NCI-H748 treated with DMSO at 0.1 percent for 48 hours (cell line): Measurements from ENCODE around the gene GOLM1.
"Not testable (repeated sequence)": the region's sequence is repeated elsewhere in the genome, so short reads cannot be mapped to it uniquely, and the experiment has no call there.

Experiments
- DNase-seq: peaks from one replicate; lab custom pipeline; 2025; lab: John Stamatoyannopoulos, UW

GOLM1 gene

GRCh38 chr9:86098824-86099700 lies at the start of gene GOLM1:
TSS of gene GOLM1 (minus strand) at chr9:86099558. CDS start at chr9:86079320, 20,238 bp downstream.
- DNase-seq = peak; percentile 48

GRCh38 chr9:86146671-86147070 lies 47.3 kb upstream of the GOLM1 start:
- DNase-seq = not testable (repeated sequence)

DNA sequence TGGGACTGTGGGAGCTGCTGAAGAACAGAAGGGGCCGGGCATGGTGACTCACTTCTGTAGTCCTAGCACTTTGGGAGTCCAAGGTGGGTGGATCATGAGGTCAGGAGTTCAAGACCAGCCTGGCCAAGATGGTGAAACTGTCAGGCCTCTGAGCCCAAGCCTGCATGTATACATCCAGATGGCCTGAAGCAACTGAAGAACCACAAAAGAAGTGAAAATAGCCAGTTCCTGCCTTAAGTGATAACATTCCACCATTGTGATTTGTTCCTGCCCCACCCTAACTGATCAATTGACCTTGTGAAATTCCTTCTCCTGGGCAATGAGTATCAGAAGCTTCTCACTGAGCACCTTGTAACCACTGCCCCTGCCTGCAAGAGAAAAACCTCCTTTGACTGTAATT lies 46.6 kb upstream of the GOLM1 start:
- not testable (repeated sequence) for DNase-seq

DNA sequence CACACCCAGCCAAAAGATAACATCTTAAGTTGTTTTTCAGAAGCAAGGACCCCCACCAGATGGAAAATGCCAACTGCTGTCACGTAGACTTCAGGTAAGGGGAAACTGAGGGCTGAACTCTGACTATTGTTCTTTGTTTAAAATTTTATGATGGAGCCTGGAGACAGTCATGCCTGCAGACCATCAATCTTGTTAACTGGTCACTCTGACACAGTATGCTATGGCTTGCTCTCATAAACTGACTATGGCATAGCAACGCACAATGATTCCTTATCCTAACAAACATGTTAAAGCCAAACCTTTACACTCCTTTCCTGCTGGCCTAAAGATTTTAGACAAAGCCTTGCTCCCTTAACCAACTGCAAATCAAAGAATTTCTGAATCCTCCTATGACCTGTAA lies 43.6 kb upstream of the GOLM1 start:
- DNase-seq = no peak

DNA sequence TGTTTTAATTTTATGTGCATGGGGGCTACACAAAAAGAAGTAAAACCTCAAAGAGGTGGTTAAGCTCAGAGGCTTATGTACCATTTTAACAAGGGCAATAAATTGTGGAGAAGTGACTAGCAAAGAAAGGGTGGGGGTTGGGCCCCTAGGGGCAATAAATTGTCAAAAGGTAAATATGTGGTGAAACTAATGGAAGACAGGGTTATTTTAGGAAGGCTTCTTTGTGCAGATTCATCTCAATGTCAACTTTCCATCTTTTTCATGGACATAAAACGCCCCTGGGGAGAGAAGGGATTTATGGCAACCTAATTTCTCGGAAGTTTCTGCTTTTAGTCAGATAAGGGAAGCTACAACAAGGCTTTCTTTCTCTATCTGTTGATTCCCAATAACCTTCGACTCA lies 42.5 kb upstream of the GOLM1 start:
- no peak for DNase-seq

- no peak for DNase-seq
Observed at GRCh38 chr9:86135371-86135770, 36.0 kb upstream of the GOLM1 start.

GRCh38 chr9:86134361-86134760 lies 35.0 kb upstream of the GOLM1 start:
- DNase-seq = no peak

GRCh38 chr9:86128235-86128822 lies 29.0 kb upstream of the GOLM1 start:
- DNase-seq = no peak

- peak; percentile 99 for DNase-seq
Observed at GRCh38 chr9:86126998-86127972, 27.9 kb upstream of the GOLM1 start.

DNA sequence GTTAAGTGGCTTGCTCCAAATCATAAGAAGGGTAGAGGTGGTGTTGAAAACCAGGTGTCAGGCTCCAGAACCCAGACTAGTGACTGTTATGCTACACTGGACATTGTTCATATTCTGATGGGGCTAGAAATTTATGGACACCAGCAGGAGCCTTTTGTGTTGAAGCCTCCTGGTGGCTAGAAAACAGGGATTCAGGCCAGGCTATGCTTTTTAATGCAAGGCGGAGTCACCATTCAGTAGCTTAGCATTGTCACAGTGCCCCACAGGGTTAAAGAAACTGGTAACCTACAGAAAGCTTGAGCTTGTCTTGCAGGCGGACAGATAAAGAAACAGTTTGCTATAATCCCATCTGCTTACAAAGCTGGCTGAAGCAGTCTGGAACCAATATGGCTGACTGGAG lies 23.0 kb upstream of the GOLM1 start:
- DNase-seq = no peak

GRCh38 chr9:86119457-86119856 lies 20.1 kb upstream of the GOLM1 start:
- no peak for DNase-seq

DNA sequence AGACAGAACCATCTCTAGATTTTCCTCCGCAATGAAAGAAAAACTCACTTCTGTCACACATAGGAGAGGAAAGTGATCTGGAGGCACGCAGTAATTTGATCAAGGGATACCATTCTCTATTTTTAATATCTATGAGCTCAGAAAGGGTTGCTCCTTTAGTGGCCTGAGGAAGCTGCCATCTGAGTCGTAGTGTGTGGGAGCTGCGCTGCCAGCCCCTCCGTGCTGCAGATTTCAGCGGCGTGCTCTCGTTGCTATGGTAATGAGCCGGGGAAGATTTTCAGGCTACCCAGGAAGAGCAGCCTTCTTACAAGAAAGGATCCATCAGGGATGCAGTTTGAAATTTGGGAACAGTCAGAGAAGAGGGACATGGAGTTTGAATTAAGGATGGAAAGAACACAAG lies 17.1 kb upstream of the GOLM1 start:
- no peak for DNase-seq

DNA sequence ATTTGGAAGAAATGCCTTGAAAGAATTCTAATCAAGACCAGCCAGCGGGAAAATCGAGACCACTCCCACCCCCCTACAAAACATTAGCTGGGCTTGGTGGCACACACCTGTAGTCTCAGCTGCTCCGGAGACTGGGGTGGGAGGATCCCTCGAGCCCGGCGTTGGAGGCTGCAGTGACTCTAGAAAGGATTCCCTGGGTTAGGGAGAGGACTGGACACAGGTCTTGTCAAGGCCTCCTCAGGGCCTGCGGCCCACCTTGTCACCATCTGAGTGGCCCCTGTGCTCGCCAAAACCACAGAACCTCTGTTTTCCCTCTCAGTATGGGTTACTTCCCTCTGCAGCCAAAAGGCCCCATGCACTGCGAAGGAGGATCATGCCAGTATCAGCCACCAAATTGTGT lies 16.5 kb upstream of the GOLM1 start:
- no peak for DNase-seq

DNA sequence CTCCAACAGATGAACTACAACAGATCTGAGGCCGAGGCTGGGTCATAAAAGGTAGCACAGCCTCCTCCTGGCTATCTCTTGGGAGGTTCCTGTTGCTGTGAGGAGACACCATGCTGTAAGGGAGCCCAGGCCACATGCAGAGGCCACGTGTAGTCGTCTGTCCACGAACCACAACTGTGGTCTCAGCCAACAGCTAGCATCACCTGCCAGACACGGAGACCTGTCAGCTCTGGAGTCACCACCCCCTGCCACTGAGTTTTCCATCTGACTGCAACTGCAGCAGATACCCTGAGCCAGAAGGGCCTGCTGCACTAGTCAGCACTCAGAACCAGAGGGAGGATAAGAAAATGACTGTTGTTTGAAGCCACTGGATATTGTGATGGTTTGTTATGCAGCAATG lies 12.7 kb upstream of the GOLM1 start:
- no peak for DNase-seq

GRCh38 chr9:86102626-86103025 lies 3.3 kb upstream of the GOLM1 start:
- no peak for DNase-seq

DNA sequence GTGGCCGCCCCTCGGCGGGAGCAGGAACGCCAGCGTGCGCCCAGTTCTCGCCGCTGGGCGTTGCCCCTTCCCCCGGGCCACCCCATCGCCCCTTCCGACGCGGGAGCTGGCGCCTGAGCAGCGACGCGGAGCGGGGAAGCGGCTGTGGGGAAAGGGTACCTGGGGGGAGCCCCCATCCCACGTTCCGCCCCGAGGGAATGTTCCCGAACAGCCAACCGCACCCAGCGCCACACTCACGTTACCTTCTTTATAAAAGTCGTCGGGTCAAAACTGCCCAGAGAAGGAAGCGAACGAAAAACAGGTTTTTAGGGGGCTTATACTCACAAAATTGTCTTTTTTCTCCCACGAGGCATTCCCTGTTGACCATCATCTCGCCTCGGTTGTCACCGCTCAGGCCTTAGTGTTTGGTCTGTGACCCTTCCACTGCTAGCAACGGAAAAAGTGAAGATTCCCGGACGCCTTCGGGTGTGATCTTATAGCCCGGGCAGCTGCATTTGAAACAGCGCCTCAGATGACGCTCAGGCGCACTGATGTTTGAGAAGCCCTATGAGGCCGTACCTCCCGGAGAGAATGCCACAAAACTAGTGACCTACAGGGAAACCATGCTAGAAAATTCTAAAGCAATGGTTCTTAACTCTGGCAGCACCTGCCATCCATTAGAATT lies 475 bp upstream of the GOLM1 start:
- DNase-seq = peak; percentile 65

DNA sequence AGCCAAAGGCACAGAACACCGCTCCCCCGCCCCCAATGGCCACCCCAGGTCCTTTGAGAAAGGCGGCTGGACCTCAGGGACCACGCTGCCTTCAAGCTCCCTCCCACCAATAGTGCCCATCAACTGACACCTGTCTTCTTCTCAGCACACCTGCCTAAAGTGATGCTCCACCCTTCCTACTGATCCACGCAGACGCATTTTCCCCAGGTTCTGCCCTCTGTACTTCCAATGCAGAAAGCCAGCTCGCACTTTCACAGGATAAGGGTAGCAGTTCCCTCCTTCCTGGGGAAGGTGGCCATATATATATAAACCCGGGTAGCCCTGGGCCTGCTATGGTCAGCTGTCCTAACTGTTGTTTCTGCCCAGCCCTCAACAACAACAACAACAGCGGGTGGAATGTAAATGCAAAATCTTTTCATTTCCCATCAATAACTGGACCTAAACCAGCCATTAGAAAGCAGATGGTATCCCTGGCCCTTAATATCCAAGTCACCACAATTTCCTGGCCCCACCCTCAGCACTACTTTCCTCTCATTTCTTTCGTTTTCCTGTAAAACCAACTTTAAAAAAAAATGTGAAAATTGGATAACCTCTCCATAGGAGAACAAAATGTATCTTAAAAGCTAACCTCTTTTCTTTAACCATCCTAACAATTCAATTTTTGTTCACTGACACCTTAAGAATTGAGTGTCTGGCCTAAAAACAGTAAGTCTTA lies 1.7 kb downstream of the GOLM1 start:
- peak; percentile 94 for DNase-seq

DNA sequence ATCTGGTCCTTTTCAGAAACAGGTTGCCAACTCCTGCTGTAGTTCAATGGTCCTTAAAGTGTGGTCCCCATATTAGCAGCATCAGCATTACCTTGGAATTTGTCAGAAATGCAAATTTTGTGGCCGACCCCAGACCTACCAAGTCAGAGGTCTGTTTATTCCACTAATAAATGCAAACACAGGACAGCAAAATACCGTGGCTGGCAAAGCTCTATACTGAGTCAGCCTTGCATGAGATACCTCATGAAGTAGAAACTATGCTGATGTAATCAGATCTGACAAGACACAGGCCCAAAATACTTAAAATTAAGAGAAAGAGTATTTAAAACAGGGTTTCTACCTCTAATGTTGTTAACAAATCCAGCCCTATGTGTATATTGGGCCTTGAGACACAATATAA lies 3.0 kb downstream of the GOLM1 start:
- no peak for DNase-seq

DNA sequence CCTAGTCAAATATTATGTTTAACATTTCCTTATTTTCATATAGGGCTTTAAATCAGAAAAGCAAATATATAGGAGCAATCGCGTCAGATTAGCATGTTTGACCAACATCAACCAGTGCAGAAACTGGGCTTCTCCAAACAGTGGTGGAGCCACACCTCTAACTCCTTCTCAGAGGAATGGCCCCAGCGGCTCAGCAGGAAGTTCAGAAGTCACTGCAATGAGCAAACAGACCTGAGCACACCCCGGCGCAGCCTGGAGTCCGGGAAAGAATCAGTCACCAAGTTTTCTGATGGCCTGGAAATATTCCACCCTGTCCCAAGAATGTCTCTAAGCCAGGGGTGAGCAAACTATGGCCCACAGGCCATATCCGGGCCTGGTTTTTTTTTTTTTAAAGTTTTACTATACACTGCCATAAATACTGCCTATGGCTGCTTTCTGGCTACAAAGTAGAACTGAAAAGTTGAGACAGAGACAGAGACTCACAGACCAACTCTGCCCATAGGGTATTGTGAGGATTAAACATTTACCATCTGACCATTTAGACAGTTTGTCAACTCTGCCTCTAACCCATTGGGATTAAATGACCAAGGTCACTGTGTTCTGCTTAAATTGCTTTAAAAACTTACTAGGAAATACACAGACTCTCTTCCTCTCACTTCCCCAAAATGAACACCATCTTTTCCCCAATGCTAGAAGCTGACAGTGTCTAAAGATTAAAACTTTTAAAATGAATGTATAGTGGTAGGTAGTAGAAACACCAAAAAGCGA lies 5.4 kb downstream of the GOLM1 start:
- peak; percentile 41 for DNase-seq

- no peak for DNase-seq
Observed at GRCh38 chr9:86091477-86091876, 7.9 kb downstream of the GOLM1 start.
